ENCODE data around the gene CACNA2D3.

CACNA2D3 gene

GRCh38 chr3:55059027-55059629 is 936.8 kb downstream of the CACNA2D3 start:
- Mint-ChIP-seq H3K9me3 (peaks cover 15% of the 10 kb centered on the region), H3K36me3 (ENCODE audit: low read depth) (no peaks in the 10 kb centered on the region), H3K27me3 (no peaks in the 10 kb centered on the region), H3K4me3 (no peak overlapping the region), H3K4me1 (ENCODE audit: low read depth) (no peaks in the 10 kb centered on the region), H3K27ac (no peak overlapping the region)
- intact Hi-C loops (cut with micrococcal nuclease) = no loop called here

- Mint-ChIP-seq H3K4me1 (ENCODE audit: low read depth) (no peaks in the 10 kb centered on the region), H3K9me3 (no peaks in the 10 kb centered on the region), H3K27ac (no peak overlapping the region)
Observed at GRCh38 chr3:55060896-55061719, 938.8 kb downstream of the CACNA2D3 start.

GRCh38 chr3:55061720-55062034 is 939.3 kb downstream of the CACNA2D3 start:
- intact Hi-C loops (cut with micrococcal nuclease) = no loop called here
- Mint-ChIP-seq H3K9me3 (no peaks in the 10 kb centered on the region), H3K4me1 (ENCODE audit: low read depth) (no peaks in the 10 kb centered on the region), H3K36me3 (ENCODE audit: low read depth) (no peaks in the 10 kb centered on the region), H3K27me3 (no peaks in the 10 kb centered on the region), H3K4me3 (no peak overlapping the region), H3K27ac (no peak overlapping the region)

More at GRCh38 chr3:55060896-55061719, 938.8 kb downstream of the CACNA2D3 start:
- Mint-ChIP-seq H3K27me3 (no peaks in the 10 kb centered on the region), H3K36me3 (ENCODE audit: low read depth) (no peaks in the 10 kb centered on the region), H3K4me3 (no peak overlapping the region)
- intact Hi-C loops (cut with micrococcal nuclease) = no loop called here

GRCh38 chr3:55064164-55064563 is 941.8 kb downstream of the CACNA2D3 start:
- H3K9me3 Mint-ChIP-seq = no peaks in the 10 kb centered on the region
- no peaks in the 10 kb centered on the region for H3K36me3 Mint-ChIP-seq (ENCODE audit: low read depth)

GRCh38 chr3:55065331-55065730 is 943.0 kb downstream of the CACNA2D3 start:
- Mint-ChIP-seq H3K4me3 (no peak overlapping the region), H3K27ac (no peak overlapping the region), H3K9me3 (no peaks in the 10 kb centered on the region), H3K4me1 (ENCODE audit: low read depth) (no peaks in the 10 kb centered on the region), H3K36me3 (ENCODE audit: low read depth) (no peaks in the 10 kb centered on the region), H3K27me3 (no peaks in the 10 kb centered on the region)
- intact Hi-C loops (cut with micrococcal nuclease) = no loop called here

More at GRCh38 chr3:55064164-55064563, 941.8 kb downstream of the CACNA2D3 start:
- H3K27ac Mint-ChIP-seq = no peak overlapping the region
- no peak overlapping the region for H3K4me3 Mint-ChIP-seq
- H3K4me1 Mint-ChIP-seq (ENCODE audit: low read depth) = no peaks in the 10 kb centered on the region
- intact Hi-C loops (cut with micrococcal nuclease) = no loop called here
- H3K27me3 Mint-ChIP-seq = no peaks in the 10 kb centered on the region

- Mint-ChIP-seq H3K9me3 (no peaks in the 10 kb centered on the region), H3K27ac (no peak overlapping the region), H3K36me3 (ENCODE audit: low read depth) (no peaks in the 10 kb centered on the region), H3K4me1 (ENCODE audit: low read depth) (no peaks in the 10 kb centered on the region), H3K4me3 (no peak overlapping the region), H3K27me3 (no peaks in the 10 kb centered on the region)
- intact Hi-C loops (cut with micrococcal nuclease) = no loop called here
Observed at GRCh38 chr3:55066551-55067047, 944.2 kb downstream of the CACNA2D3 start.

GRCh38 chr3:55069950-55070349 is 947.6 kb downstream of the CACNA2D3 start:
- H3K9me3 Mint-ChIP-seq = no peaks in the 10 kb centered on the region
- intact Hi-C loops (cut with micrococcal nuclease) = no loop called here
- no peaks in the 10 kb centered on the region for H3K36me3 Mint-ChIP-seq (ENCODE audit: low read depth)
- no peak overlapping the region for H3K4me3 Mint-ChIP-seq
- H3K27ac Mint-ChIP-seq = no peak overlapping the region
- no peaks in the 10 kb centered on the region for H3K4me1 Mint-ChIP-seq (ENCODE audit: low read depth)
- H3K27me3 Mint-ChIP-seq = no peaks in the 10 kb centered on the region

- Mint-ChIP-seq H3K4me3 (no peak overlapping the region), H3K27ac (no peak overlapping the region), H3K27me3 (no peaks in the 10 kb centered on the region), H3K9me3 (no peaks in the 10 kb centered on the region), H3K36me3 (ENCODE audit: low read depth) (peaks cover 6% of the 10 kb centered on the region), H3K4me1 (ENCODE audit: low read depth) (no peaks in the 10 kb centered on the region)
- intact Hi-C loops (cut with micrococcal nuclease) = no loop called here
Observed at GRCh38 chr3:55074796-55075195, 952.4 kb downstream of the CACNA2D3 start.

- Mint-ChIP-seq H3K9me3 (no peaks in the 10 kb centered on the region), H3K4me1 (ENCODE audit: low read depth) (no peaks in the 10 kb centered on the region), H3K27ac (no peak overlapping the region), H3K27me3 (no peaks in the 10 kb centered on the region), H3K36me3 (ENCODE audit: low read depth) (peaks cover 6% of the 10 kb centered on the region), H3K4me3 (no peak overlapping the region)
- intact Hi-C loops (cut with micrococcal nuclease) = no loop called here
Observed at GRCh38 chr3:55075846-55076245, 953.5 kb downstream of the CACNA2D3 start.

GRCh38 chr3:55077726-55078125 is 955.4 kb downstream of the CACNA2D3 start:
- Mint-ChIP-seq H3K4me3 (no peak overlapping the region), H3K9me3 (no peaks in the 10 kb centered on the region), H3K4me1 (ENCODE audit: low read depth) (no peaks in the 10 kb centered on the region), H3K27ac (no peak overlapping the region), H3K27me3 (no peaks in the 10 kb centered on the region), H3K36me3 (ENCODE audit: low read depth) (peaks cover 6% of the 10 kb centered on the region)
- intact Hi-C loops (cut with micrococcal nuclease) = no loop called here

GRCh38 chr3:55078876-55079275 is 956.5 kb downstream of the CACNA2D3 start:
- no peaks in the 10 kb centered on the region for H3K27me3 Mint-ChIP-seq
- H3K27ac Mint-ChIP-seq = no peak overlapping the region
- H3K9me3 Mint-ChIP-seq = no peaks in the 10 kb centered on the region
- no peaks in the 10 kb centered on the region for H3K4me1 Mint-ChIP-seq (ENCODE audit: low read depth)
- no peak overlapping the region for H3K4me3 Mint-ChIP-seq
- intact Hi-C loops (cut with micrococcal nuclease) = no loop called here
- H3K36me3 Mint-ChIP-seq (ENCODE audit: low read depth) = peaks cover 6% of the 10 kb centered on the region

GRCh38 chr3:55085231-55085630 is 962.9 kb downstream of the CACNA2D3 start:
- peaks cover 6% of the 10 kb centered on the region for H3K27me3 Mint-ChIP-seq

GRCh38 chr3:55089211-55089610 is 966.9 kb downstream of the CACNA2D3 start:
- no peak overlapping the region for H3K27ac Mint-ChIP-seq
- intact Hi-C loops (cut with micrococcal nuclease) = no loop called here
- no peaks in the 10 kb centered on the region for H3K4me1 Mint-ChIP-seq (ENCODE audit: low read depth)

More at GRCh38 chr3:55085231-55085630, 962.9 kb downstream of the CACNA2D3 start:
- H3K36me3 Mint-ChIP-seq (ENCODE audit: low read depth) = no peaks in the 10 kb centered on the region
- no peaks in the 10 kb centered on the region for H3K4me1 Mint-ChIP-seq (ENCODE audit: low read depth)
- H3K27ac Mint-ChIP-seq = no peak overlapping the region
- no peak overlapping the region for H3K4me3 Mint-ChIP-seq
- intact Hi-C loops (cut with micrococcal nuclease) = no loop called here
- H3K9me3 Mint-ChIP-seq = no peaks in the 10 kb centered on the region

GRCh38 chr3:55090291-55090690 is 967.9 kb downstream of the CACNA2D3 start:
- Mint-ChIP-seq H3K36me3 (ENCODE audit: low read depth) (no peaks in the 10 kb centered on the region), H3K27ac (no peak overlapping the region), H3K9me3 (no peaks in the 10 kb centered on the region), H3K27me3 (peaks cover 6% of the 10 kb centered on the region), H3K4me3 (no peak overlapping the region), H3K4me1 (ENCODE audit: low read depth) (no peaks in the 10 kb centered on the region)
- intact Hi-C loops (cut with micrococcal nuclease) = no loop called here

More at GRCh38 chr3:55089211-55089610, 966.9 kb downstream of the CACNA2D3 start:
- no peaks in the 10 kb centered on the region for H3K9me3 Mint-ChIP-seq
- no peak overlapping the region for H3K4me3 Mint-ChIP-seq
- no peaks in the 10 kb centered on the region for H3K36me3 Mint-ChIP-seq (ENCODE audit: low read depth)
- H3K27me3 Mint-ChIP-seq = peaks cover 6% of the 10 kb centered on the region

Measured in dendritic cell treated with granulocyte-macrophage colony-stimulating factor and Interleukin-4, amounts not matched to agents 40 ng/mL and 50 ng/mL, for 4 days (primary cell).